ENCODE measurements around the gene INSYN1.

- no peak for TF ChIP-seq CTCF (conservative IDR thresholded peaks at IDR 0.05; ENCODE audit: low read length)
- no peak for TF ChIP-seq EZH2phosphoT487 (IDR thresholded peaks at IDR 0.05; ENCODE audit: borderline replicate concordance, low read depth, low read length)
These were observed 999 bp downstream of the INSYN1 start for GRCh38 chr15:73751899-73752805.
